NCI-H2107 treated with DMSO at 0.1 percent for 48 hours (cell line): Measurements from ENCODE around the gene ADA.

Experiments used
- DNase-seq: peaks from one replicate; lab custom pipeline; 2025; ENCODE audit not compliant: unreplicated experiment; lab: John Stamatoyannopoulos, UW

ADA gene

DNA sequence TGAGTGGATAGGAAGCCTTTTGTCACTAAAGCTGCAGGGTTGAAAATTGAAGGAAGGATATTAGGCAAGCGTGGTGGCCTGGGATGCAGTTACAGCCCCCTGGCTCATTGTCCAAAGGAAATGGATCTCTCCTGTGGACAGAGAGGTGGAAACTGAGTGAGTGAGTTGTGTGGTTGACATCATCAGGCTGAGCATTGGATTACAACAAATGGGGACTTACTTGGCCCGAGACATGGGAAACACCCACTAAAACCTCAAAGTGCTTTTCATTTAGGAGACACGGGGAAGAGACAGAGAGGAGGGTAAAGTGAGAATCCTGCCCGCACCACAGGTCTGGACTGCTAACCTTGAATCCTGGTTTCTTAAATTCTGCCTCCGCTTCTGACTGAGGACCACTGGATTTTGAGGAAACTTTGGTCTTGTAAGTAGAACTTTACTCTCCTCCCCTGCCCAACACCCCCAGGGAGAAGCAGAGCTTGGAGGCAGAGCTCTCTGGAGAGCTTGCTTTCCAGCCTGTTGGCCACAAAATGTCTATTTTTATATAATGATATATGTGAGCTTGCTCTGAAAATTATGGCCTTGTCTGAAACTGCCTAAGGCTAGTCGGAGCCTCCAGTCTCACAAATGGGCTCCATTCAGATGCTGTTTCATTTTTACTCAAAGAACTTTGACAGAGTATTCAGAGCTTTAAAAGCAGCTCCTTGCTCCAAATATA lies 69.0 kb downstream of the ADA start, which contains the start of gene PKIG:
Gene PKIG (plus strand): TSS at position 269 of the 715 bp plus-strand sequence. CDS start 31,978 bp downstream, outside the sequence.
- DNase-seq = peak; percentile 34

DNA sequence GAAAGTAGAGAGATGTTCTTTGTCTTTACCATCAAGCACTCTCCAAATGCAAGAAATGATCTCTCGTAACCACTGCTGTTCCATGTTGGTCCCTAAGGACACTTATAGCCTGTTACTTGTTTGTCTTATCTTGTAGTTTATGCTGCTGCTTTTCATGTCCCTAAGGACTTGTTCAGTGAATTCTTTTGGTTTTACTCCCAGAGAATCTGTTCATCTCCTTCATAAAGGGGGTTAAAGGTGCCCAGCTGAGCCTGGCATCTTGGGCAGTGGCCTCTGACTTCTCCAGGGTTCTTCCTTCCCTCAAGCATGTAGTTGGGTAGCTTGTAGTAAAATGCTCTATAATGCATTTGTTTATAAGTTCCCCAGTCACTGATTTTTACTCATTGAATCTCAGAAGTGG lies 70.0 kb downstream of the ADA start:
- no peak for DNase-seq

DNA sequence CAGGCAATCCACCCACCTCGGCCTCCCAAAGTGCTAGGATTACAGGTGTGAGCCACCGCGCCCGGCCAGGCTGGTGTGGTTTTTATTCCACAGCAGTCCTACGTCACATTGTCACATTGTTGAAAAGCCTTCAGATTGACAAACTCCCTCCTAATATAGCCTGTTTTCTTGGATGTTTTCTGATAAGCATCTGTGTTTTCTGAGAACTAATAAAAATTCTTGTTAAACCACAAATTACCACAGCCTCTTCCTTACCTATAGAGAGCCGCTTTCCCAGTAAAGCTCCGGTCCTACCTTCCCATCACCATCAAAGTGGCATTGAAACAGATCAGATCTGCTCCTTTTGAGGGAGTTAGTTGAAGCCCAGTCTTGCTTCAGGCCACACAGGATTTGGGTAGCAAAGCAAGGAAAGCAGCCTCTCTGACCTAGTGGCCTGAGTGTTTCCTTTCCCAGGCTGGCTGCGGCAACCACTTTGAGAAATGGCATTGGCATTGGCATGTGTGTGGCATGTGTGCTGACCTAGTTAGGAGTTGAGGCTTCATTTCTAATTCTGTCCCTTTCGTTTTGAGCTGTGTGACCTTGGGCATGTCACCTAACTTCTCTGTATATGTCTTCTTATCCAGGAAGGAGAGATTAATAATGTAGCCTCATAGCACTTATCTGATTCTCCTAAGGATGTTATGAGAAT lies 70.8 kb downstream of the ADA start:
- no peak for DNase-seq

DNA sequence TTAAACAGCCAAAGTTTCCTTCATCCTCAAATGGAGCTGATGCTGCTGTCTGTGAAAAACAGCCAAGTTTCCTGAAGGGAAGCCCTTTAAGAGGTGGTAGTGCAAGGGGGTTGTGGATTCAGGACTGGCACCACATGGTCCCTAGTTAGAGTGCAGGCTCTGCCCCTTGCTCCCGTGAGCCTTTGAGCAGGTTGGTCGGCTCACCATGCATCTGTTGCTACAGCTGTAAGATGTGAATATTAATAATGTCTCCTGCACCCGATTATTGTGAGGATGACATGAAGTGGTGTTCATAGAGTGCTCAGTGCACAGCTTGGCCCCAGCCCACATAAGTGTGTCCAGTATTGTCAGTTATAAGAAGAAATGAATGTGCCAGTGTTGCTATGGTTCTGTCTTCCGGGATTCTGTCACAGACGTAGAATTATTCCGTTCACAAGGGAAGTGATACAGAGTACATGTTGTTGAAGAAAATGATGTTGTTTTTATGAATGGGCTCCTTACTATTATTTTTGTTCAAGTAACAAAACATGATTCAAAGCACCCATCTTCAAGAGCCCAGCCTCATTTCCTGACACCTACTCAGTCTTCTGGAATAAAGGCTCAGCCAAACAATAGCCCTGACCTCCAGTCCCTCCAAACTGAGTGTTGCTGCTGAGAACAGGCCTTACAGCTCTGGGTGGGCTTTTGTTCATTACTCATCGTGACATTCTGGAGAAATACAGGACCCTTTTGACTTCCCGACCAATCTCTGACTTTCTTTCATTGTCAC lies 72.0 kb downstream of the ADA start:
- no peak for DNase-seq

DNA sequence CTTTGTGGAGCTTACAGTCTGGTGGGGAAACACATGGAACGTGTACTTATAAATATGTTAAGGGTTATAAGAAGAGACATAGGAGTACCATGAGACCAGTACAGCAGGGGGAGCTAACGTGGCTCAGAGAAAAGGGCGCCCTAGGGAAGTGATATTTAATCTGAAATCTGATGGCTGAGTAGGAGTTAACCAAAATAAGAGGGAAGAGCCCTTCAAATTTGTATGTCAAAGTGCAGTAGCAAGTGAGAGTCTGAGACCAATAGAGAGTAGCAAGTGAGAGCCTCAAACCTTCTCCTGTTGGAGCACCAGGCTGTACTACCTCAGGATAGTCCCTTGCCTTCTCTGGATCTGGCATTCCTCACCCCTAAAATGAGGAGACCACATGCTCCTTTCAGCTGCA lies 75.2 kb downstream of the ADA start:
- DNase-seq = peak; percentile 5

DNA sequence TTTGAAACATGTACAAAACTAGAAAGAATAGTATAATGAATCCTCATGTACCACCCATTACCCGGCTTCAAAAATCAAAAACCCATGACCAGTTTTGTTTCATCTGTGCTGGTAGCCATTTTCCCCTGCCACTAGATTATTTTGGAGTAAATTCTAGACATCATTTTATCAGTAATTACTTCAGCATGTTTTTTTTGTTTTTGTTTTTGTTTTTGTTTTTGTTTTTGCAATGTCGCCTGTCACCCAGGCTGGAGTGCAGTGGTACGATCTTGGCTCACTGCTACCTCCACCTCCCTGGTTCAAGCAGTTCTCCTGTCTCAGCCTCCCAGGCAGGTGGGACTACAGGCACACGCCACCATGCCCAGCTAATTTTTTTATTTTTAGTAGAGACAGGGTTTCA lies 77.1 kb downstream of the ADA start:
- no peak for DNase-seq

DNA sequence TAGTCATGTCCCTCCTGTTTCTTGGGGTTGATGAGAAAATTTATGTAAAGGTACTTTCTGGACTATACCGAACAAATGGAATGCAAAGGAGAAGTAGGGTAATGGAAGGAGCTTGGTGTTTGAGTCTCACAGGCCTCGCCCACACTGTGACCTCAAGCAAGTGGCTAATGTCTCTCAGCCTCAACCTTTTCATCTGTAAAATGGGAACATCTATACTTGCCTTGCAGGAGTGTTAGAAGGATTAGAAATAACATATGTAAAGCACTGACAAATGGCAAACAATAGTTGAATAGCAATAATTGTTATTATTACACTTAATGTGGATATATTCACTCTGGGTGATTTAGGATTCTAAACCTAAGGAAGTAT lies 78.0 kb downstream of the ADA start:
- no peak for DNase-seq

DNA sequence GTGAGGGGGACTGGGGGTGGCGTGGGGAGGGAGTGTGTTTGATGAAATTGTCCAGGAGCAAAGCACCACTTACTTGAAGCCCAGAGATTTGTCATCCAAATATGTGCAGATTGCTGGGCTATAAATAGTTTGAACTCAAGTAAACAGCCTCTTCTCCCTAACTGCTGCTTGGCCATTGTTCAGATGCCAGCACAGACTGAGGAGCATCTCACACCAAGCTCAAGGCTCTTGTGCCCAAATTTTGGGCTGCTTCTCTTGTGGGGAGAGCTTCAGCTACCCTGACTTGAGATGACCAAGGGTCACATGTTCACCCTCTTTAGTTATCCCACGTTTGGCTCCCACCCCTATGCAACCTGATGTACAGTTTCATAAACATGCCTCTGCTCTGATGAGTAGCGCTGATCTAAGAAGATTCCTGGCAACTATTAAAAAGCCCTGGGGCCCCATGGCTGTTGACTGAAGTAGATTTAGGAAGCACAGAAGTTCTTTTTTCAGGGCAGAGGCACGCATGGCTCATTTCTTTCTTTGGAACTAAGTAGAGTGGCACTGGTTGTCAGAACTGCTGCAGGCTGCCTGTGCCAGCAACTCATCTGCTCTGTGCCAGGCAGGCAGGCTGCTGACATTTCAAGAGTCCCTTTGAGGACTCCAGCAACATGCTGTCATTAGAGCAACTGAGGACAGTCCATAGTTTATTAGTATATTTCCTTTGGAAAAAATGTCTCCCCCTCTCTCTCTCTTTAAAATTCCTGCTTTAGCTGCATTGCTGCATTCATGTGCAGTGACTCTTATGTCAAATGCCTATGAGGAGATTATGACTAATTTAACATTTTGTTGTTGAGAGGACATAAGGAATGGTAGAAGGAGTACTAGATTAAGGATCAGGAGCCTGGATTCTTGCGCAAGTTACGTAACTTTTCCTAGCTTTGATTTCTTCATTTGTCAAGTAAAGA lies 78.7 kb downstream of the ADA start:
- no peak for DNase-seq

DNA sequence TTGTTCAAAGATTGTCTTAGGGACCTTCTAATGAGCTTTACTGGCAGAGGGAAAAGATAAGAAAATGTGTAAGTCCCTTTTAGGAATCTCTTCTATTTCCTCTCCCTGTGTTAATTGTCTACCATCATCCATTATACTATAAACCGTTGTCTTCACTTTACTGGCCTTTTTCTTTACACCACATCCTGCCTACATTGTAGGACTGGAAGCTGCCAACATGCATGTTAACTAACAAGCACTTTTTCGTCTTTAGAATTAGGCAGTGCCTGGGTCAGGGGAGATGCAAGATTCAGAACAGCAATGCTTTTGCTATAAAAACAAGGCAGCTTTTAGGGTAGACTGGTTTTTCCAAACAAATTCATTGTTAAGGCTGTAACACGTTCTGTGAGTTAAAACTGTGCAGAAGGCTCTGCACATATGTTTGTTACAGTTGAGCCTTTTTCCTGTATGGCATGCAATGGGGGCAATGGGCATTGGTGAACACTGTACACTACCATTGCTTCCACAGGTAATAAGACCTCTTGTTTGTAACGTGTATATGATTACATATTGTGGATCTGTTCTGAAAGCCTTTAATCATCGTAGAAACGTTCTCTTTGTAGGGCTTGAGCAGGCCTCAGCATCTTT lies 80.0 kb downstream of the ADA start:
- DNase-seq = no peak

DNA sequence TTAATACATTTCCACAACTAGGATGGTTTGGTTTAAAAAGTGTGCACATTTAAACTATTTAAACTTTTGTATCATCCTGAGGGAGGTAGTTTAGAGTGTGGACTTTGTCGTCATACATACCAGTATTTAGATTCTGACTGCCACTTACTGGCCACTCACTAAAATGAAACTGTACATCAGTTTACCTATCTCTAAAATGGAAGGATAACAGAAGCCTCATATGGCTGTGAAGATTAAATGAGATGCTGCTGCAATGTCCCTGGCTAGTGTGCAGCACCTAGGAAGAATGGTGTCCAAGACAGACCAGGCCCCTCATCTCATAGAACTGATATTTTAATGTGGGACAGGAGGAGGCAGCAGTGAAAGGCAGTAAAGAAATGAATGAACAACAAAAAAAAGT lies 81.1 kb downstream of the ADA start:
- no peak for DNase-seq
